ENCODE data around the gene PRSS38. TPM values are rescaled to one million over a fixed set of nuclear protein-coding genes. Genes with fewer than 3 reads are reported as not detected.

PRSS38 gene
- total RNA-seq, 1 donor from 2014 or later, result not detected

DNA sequence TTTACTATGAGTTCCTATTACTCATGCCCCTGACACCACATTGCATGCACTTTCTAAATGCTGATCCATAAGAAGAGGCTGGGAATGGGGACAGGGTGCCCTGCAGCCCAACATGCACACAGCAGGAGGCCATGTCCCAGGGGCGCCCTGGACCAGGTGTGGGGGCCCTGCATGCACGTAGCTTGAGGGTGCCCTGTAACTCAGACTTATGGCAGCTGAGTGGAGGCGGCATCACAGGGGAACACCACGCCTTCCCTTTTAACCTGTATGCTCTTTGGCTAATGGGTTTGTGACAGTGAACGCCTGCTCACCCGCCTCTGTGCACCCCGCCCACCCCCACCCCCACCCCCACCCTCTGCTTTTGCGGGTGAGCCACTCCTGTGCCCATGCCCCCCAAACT lies 44.1 kb upstream of the PRSS38 start:
- Mint-ChIP-seq H3K36me3 (ENCODE audit: low read depth, unreplicated experiment) (peaks cover 24% of the 10 kb centered on the region), H3K4me3 (ENCODE audit: unreplicated experiment) (no peak overlapping the region), H3K9me3 (ENCODE audit: unreplicated experiment) (no peaks in the 10 kb centered on the region), H3K27ac (ENCODE audit: unreplicated experiment) (no peak overlapping the region), H3K4me1 (ENCODE audit: unreplicated experiment) (no peaks in the 10 kb centered on the region), H3K27me3 (ENCODE audit: unreplicated experiment) (no peaks in the 10 kb centered on the region)
- no peak for DNase-seq (ENCODE audit: low spot score)
- TF ChIP-seq, protein P1, sequence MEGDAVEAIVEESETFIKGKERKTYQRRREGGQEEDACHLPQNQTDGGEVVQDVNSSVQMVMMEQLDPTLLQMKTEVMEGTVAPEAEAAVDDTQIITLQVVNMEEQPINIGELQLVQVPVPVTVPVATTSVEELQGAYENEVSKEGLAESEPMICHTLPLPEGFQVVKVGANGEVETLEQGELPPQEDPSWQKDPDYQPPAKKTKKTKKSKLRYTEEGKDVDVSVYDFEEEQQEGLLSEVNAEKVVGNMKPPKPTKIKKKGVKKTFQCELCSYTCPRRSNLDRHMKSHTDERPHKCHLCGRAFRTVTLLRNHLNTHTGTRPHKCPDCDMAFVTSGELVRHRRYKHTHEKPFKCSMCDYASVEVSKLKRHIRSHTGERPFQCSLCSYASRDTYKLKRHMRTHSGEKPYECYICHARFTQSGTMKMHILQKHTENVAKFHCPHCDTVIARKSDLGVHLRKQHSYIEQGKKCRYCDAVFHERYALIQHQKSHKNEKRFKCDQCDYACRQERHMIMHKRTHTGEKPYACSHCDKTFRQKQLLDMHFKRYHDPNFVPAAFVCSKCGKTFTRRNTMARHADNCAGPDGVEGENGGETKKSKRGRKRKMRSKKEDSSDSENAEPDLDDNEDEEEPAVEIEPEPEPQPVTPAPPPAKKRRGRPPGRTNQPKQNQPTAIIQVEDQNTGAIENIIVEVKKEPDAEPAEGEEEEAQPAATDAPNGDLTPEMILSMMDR (IDR thresholded peaks at IDR 0.05; ENCODE audit: unreplicated experiment), result no peak

DNA sequence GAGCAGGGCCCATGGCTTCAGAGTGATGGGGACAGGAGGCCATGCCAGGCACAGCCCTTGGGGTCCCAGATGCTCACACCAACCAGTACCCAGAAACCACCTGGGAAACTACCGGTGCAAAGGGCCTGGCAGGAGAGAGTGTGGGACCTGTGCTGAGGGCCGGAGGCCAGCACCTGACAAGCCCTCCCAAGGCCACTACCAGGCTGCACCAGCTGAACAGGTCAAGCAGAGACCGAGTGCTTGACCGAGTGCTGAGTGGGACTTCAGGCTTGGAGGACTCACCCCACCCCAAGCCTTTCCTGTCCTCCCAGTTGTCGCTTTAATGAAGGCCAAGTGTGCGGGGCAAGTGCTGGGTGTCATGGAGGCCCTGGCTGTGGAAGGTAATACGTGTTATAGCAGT lies 43.7 kb upstream of the PRSS38 start:
- H3K4me3 Mint-ChIP-seq (ENCODE audit: unreplicated experiment), result no peak overlapping the region
- H3K36me3 Mint-ChIP-seq (ENCODE audit: low read depth, unreplicated experiment), result peaks cover 24% of the 10 kb centered on the region
- TF ChIP-seq, protein P1 (IDR thresholded peaks at IDR 0.05; ENCODE audit: unreplicated experiment), result no peak

DNA sequence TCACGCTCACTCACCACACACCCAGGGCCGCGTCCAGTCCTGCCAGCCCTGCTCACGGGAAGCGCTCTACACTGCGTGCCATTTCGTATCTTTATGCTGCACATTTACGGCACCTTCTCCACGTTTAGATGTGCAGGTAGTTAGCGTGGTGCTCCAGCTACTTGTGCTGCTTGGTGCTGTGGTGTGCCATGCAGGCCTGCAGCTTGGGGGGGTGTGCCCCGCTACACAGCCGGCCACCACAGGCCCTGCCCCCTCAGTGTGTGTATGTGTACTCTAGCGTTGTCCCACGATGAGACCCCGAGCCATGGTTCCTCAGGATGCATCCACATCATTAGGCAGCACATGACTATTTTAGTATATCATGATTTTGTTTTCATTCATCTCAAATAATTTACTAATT lies 41.9 kb upstream of the PRSS38 start:
- TF ChIP-seq, protein P1 (IDR thresholded peaks at IDR 0.05; ENCODE audit: unreplicated experiment), result no peak
- peaks cover 14% of the 10 kb centered on the region for H3K36me3 Mint-ChIP-seq (ENCODE audit: low read depth, unreplicated experiment)

More for the DNA sequence above, 43.7 kb upstream of the PRSS38 start:
- Mint-ChIP-seq H3K9me3 (ENCODE audit: unreplicated experiment) (no peaks in the 10 kb centered on the region), H3K4me1 (ENCODE audit: unreplicated experiment) (no peaks in the 10 kb centered on the region), H3K27me3 (ENCODE audit: unreplicated experiment) (no peaks in the 10 kb centered on the region), H3K27ac (ENCODE audit: unreplicated experiment) (no peak overlapping the region)
- DNase-seq (ENCODE audit: low spot score), result no peak

DNA sequence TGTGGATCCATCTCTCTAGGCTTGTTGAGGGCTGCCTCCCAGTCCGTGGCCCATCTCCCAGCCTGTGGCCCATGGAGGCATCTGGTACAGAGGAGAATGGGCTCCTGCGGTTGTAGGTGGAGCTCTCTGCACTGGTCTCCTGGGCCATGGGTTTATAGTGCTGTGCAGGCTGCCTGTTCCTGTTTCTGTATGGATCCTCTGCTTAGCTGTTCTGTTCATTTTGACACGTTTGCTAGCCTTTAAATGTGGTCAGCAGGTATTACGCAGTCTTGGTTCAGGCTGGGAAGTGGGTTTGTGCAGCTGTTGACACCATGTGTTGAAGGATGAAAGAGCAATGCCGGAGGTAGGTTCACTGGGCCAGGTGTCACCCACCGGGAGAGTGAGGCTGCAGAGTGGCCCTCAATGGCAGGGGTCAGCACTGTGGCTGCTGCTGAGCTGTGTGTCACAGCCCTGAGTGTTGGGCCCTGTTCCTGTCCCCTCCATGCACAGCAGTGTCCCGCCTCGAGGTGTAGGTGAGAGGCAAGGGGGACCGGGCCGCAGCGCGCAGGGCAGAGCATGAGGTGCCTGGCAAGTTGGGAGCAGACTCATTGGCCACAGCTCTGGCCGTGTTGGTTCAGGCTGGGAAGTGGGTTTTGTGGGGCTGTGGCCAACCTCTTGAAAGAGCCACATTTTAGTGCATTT lies 41.3 kb upstream of the PRSS38 start:
- H3K4me1 Mint-ChIP-seq (ENCODE audit: unreplicated experiment), result no peaks in the 10 kb centered on the region
- H3K4me3 Mint-ChIP-seq (ENCODE audit: unreplicated experiment), result no peak overlapping the region
- H3K27me3 Mint-ChIP-seq (ENCODE audit: unreplicated experiment), result no peaks in the 10 kb centered on the region
- no peak for DNase-seq (ENCODE audit: low spot score)
- H3K36me3 Mint-ChIP-seq (ENCODE audit: low read depth, unreplicated experiment), result peaks cover 10% of the 10 kb centered on the region
- TF ChIP-seq, protein P1 (IDR thresholded peaks at IDR 0.05; ENCODE audit: unreplicated experiment), result no peak
- no peak overlapping the region for H3K27ac Mint-ChIP-seq (ENCODE audit: unreplicated experiment)
- H3K9me3 Mint-ChIP-seq (ENCODE audit: unreplicated experiment), result no peaks in the 10 kb centered on the region

More for the DNA sequence above, 41.9 kb upstream of the PRSS38 start:
- Mint-ChIP-seq H3K27me3 (ENCODE audit: unreplicated experiment) (no peaks in the 10 kb centered on the region), H3K27ac (ENCODE audit: unreplicated experiment) (no peak overlapping the region), H3K4me1 (ENCODE audit: unreplicated experiment) (no peaks in the 10 kb centered on the region), H3K4me3 (ENCODE audit: unreplicated experiment) (no peak overlapping the region), H3K9me3 (ENCODE audit: unreplicated experiment) (no peaks in the 10 kb centered on the region)
- no peak for DNase-seq (ENCODE audit: low spot score)

DNA sequence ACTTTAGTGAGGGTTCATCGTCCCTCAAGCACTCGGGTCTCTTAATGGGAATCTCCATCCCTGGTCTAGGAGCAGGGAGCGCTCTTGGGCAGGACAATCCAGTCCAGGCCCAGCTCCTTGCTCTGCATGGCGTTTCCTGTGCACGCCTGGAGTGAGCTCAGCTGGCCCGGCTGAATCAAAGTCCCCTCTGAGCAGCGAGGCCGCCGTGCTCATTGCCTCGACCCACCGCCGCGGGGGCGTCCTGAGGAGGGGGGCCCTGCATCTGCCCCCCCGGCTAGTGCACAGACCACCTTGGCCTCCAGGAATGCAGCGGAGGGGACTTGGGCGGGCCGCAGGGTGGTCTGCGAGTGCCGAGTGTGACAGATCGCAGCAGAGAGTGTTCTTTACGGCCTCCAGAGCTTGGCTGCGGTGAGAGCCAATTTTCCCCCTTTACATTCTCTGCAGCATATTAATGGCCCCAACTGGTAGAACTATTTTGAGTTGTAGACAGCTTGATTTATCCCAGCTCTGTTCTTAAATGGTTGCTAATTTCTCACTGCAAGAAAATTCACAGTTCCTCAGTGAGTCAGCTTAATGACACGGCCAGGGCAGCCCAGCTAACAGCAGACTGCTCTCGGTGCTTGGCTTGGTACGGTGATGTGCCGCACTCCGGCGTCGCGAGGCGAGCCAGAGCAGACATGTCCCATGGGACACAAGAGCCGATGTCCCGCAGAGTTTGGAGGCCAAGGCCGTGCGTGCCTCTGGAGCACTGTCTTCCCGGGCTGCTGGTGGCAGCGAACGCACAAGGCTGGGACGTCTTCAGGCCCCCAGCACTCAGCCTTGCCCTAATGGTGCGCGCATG lies 40.4 kb upstream of the PRSS38 start:
- Mint-ChIP-seq H3K36me3 (ENCODE audit: low read depth, unreplicated experiment) (peaks cover 10% of the 10 kb centered on the region), H3K4me3 (ENCODE audit: unreplicated experiment) (no peak overlapping the region), H3K27me3 (ENCODE audit: unreplicated experiment) (no peaks in the 10 kb centered on the region), H3K27ac (ENCODE audit: unreplicated experiment) (no peak overlapping the region), H3K9me3 (ENCODE audit: unreplicated experiment) (no peaks in the 10 kb centered on the region), H3K4me1 (ENCODE audit: unreplicated experiment) (no peaks in the 10 kb centered on the region)
- TF ChIP-seq, protein P1 (IDR thresholded peaks at IDR 0.05; ENCODE audit: unreplicated experiment), result no peak
- no peak for DNase-seq (ENCODE audit: low spot score)

All from endothelial cell (in vitro differentiated cells).